ENCODE measurements around the gene GNAL.

GNAL gene

GRCh38 chr18:11665146-11665545, 23.9 kb upstream of the GNAL start:
- WGBS = 52% methylated on average over 4 of the region's 4 CpGs
- Histone ChIP-seq H4K91ac (ENCODE audit: low read length) (no peak overlapping the region), H3K36me3 (ENCODE audit: control insufficient read depth in 1 of 2, insufficient read depth in 2 of 2, low read depth in 1 of 2, low read length in 2 of 2) (no peaks in the 10 kb centered on the region), H2AFZ (ENCODE audit: low read depth, low read length) (no peak overlapping the region), H2BK15ac (ENCODE audit: low read depth, poor library complexity, severe bottlenecking) (no peak overlapping the region), H2BK120ac (ENCODE audit: low read depth, low read length) (no peak overlapping the region), H3K27ac (ENCODE audit: low read length, poor library complexity, severe bottlenecking) (no peak overlapping the region), H3K9me3 (ENCODE audit: control insufficient read depth, low read length) (no peaks in the 10 kb centered on the region), H3K79me1 (replicated peaks; ENCODE audit: low read length, poor library complexity, severe bottlenecking) (no peaks in the 10 kb centered on the region), H3K4me1 (ENCODE audit: control insufficient read depth, insufficient read depth, low read depth, low read length) (no peaks in the 10 kb centered on the region), H3K27me3 (ENCODE audit: control insufficient read depth in 1 of 2, insufficient read depth in 1 of 2, low read length in 2 of 2) (peaks cover 56 to 77% of the 10 kb centered on the region in 2 experiments), H3K23ac (ENCODE audit: low read length in 2 of 2) (no peak overlapping the region), H2BK5ac (ENCODE audit: low read depth, low read length, poor library complexity, severe bottlenecking) (no peak overlapping the region), H4K8ac (ENCODE audit: low read length) (no peak overlapping the region), H2BK12ac (ENCODE audit: low read length in 2 of 2) (no peak overlapping the region), H2AK5ac (ENCODE audit: low read length, severe bottlenecking) (no peak overlapping the region), H3K4ac (ENCODE audit: low read depth in 1 of 2, low read length in 2 of 2) (no peak overlapping the region), H3K4me2 (ENCODE audit: low read length, poor library complexity, severe bottlenecking) (no peak overlapping the region), H3K18ac (ENCODE audit: low read depth in 1 of 2, low read length in 2 of 2) (no peak overlapping the region), H3K9ac (ENCODE audit: low read length) (no peak overlapping the region), H3K4me3 (ENCODE audit: insufficient read depth in 1 of 2, low read depth in 1 of 2, low read length in 2 of 2) (no peak overlapping the region), H3K14ac (ENCODE audit: low read length in 2 of 2) (no peak overlapping the region)
- no peak for DNase-seq

- no peak overlapping the region for H2BK5ac ChIP-seq (ENCODE audit: low read depth, low read length, poor library complexity, severe bottlenecking)
- no peak overlapping the region for H4K91ac ChIP-seq (ENCODE audit: low read length)
- no peaks in the 10 kb centered on the region for H3K79me1 ChIP-seq (replicated peaks; ENCODE audit: low read length, poor library complexity, severe bottlenecking)
- no peak overlapping the region for H2BK12ac ChIP-seq (ENCODE audit: low read length in 2 of 2)
- H3K9me3 ChIP-seq (ENCODE audit: control insufficient read depth, low read length) = no peaks in the 10 kb centered on the region
- H2AFZ ChIP-seq (ENCODE audit: low read depth, low read length) = no peak overlapping the region
- H3K36me3 ChIP-seq (ENCODE audit: control insufficient read depth in 1 of 2, insufficient read depth in 2 of 2, low read depth in 1 of 2, low read length in 2 of 2) = no peaks in the 10 kb centered on the region
- 85% methylated on average over 4 of the region's 4 CpGs for WGBS
- no peak overlapping the region for H3K14ac ChIP-seq (ENCODE audit: low read length in 2 of 2)
- H3K27me3 ChIP-seq (ENCODE audit: control insufficient read depth in 1 of 2, insufficient read depth in 1 of 2, low read length in 2 of 2) = peaks cover 59 to 81% of the 10 kb centered on the region in 2 experiments
- H3K4me1 ChIP-seq (ENCODE audit: control insufficient read depth, insufficient read depth, low read depth, low read length) = no peaks in the 10 kb centered on the region
- no peak overlapping the region for H2BK120ac ChIP-seq (ENCODE audit: low read depth, low read length)
- no peak overlapping the region for H3K4me2 ChIP-seq (ENCODE audit: low read length, poor library complexity, severe bottlenecking)
- no peak overlapping the region for H2AK5ac ChIP-seq (ENCODE audit: low read length, severe bottlenecking)
- no peak overlapping the region for H3K18ac ChIP-seq (ENCODE audit: low read depth in 1 of 2, low read length in 2 of 2)
- no peak overlapping the region for H3K4ac ChIP-seq (ENCODE audit: low read depth in 1 of 2, low read length in 2 of 2)
- no peak overlapping the region for H3K27ac ChIP-seq (ENCODE audit: low read length, poor library complexity, severe bottlenecking)
- no peak overlapping the region for H3K4me3 ChIP-seq (ENCODE audit: insufficient read depth in 1 of 2, low read depth in 1 of 2, low read length in 2 of 2)
- H3K23ac ChIP-seq (ENCODE audit: low read length in 2 of 2) = no peak overlapping the region
- no peak overlapping the region for H4K8ac ChIP-seq (ENCODE audit: low read length)
- no peak overlapping the region for H2BK15ac ChIP-seq (ENCODE audit: low read depth, poor library complexity, severe bottlenecking)
- H3K9ac ChIP-seq (ENCODE audit: low read length) = no peak overlapping the region
- no peak for DNase-seq
These were observed 23.5 kb upstream of the GNAL start for GRCh38 chr18:11665587-11665986.

- H2BK5ac ChIP-seq (ENCODE audit: low read depth, low read length, poor library complexity, severe bottlenecking) = no peak overlapping the region
- no peak overlapping the region for H4K91ac ChIP-seq (ENCODE audit: low read length)
- H3K27me3 ChIP-seq (ENCODE audit: control insufficient read depth in 1 of 2, insufficient read depth in 1 of 2, low read length in 2 of 2) = peaks cover 56 to 81% of the 10 kb centered on the region in 2 experiments
- no peak overlapping the region for H2BK120ac ChIP-seq (ENCODE audit: low read depth, low read length)
- no peak overlapping the region for H3K27ac ChIP-seq (ENCODE audit: low read length, poor library complexity, severe bottlenecking)
- H3K9me3 ChIP-seq (ENCODE audit: control insufficient read depth, low read length) = no peaks in the 10 kb centered on the region
- H3K4me2 ChIP-seq (ENCODE audit: low read length, poor library complexity, severe bottlenecking) = no peak overlapping the region
- H2BK12ac ChIP-seq (ENCODE audit: low read length in 2 of 2) = no peak overlapping the region
- no peak overlapping the region for H3K18ac ChIP-seq (ENCODE audit: low read depth in 1 of 2, low read length in 2 of 2)
- H3K23ac ChIP-seq (ENCODE audit: low read length in 2 of 2) = no peak overlapping the region
- H3K36me3 ChIP-seq (ENCODE audit: control insufficient read depth in 1 of 2, insufficient read depth in 2 of 2, low read depth in 1 of 2, low read length in 2 of 2) = no peaks in the 10 kb centered on the region
- no peaks in the 10 kb centered on the region for H3K4me1 ChIP-seq (ENCODE audit: control insufficient read depth, insufficient read depth, low read depth, low read length)
- H3K14ac ChIP-seq (ENCODE audit: low read length in 2 of 2) = no peak overlapping the region
- H2AFZ ChIP-seq (ENCODE audit: low read depth, low read length) = no peak overlapping the region
- 73% methylated on average over 4 of the region's 4 CpGs for WGBS
- no peak overlapping the region for H3K4me3 ChIP-seq (ENCODE audit: insufficient read depth in 1 of 2, low read depth in 1 of 2, low read length in 2 of 2)
- no peak overlapping the region for H2BK15ac ChIP-seq (ENCODE audit: low read depth, poor library complexity, severe bottlenecking)
- DNase-seq = no peak
- H3K79me1 ChIP-seq (replicated peaks; ENCODE audit: low read length, poor library complexity, severe bottlenecking) = no peaks in the 10 kb centered on the region
- no peak overlapping the region for H2AK5ac ChIP-seq (ENCODE audit: low read length, severe bottlenecking)
- H3K9ac ChIP-seq (ENCODE audit: low read length) = no peak overlapping the region
- H3K4ac ChIP-seq (ENCODE audit: low read depth in 1 of 2, low read length in 2 of 2) = no peak overlapping the region
- H4K8ac ChIP-seq (ENCODE audit: low read length) = no peak overlapping the region
These were observed 22.9 kb upstream of the GNAL start for GRCh38 chr18:11666176-11666575.

- no peak overlapping the region for H2BK120ac ChIP-seq (ENCODE audit: low read depth, low read length)
- no peak overlapping the region for H2BK5ac ChIP-seq (ENCODE audit: low read depth, low read length, poor library complexity, severe bottlenecking)
- no peak overlapping the region for H4K8ac ChIP-seq (ENCODE audit: low read length)
- no peak overlapping the region for H3K18ac ChIP-seq (ENCODE audit: low read depth in 1 of 2, low read length in 2 of 2)
- H3K9ac ChIP-seq (ENCODE audit: low read length) = no peak overlapping the region
- no peak overlapping the region for H3K4me2 ChIP-seq (ENCODE audit: low read length, poor library complexity, severe bottlenecking)
- H3K4me3 ChIP-seq (ENCODE audit: insufficient read depth in 1 of 2, low read depth in 1 of 2, low read length in 2 of 2) = no peak overlapping the region
- H2AK5ac ChIP-seq (ENCODE audit: low read length, severe bottlenecking) = no peak overlapping the region
- no peak overlapping the region for H2BK15ac ChIP-seq (ENCODE audit: low read depth, poor library complexity, severe bottlenecking)
- no peak overlapping the region for H3K4ac ChIP-seq (ENCODE audit: low read depth in 1 of 2, low read length in 2 of 2)
- H3K14ac ChIP-seq (ENCODE audit: low read length in 2 of 2) = no peak overlapping the region
- no peak overlapping the region for H2AFZ ChIP-seq (ENCODE audit: low read depth, low read length)
- H3K27ac ChIP-seq (ENCODE audit: low read length, poor library complexity, severe bottlenecking) = no peak overlapping the region
- no peaks in the 10 kb centered on the region for H3K4me1 ChIP-seq (ENCODE audit: control insufficient read depth, insufficient read depth, low read depth, low read length)
- H3K79me1 ChIP-seq (replicated peaks; ENCODE audit: low read length, poor library complexity, severe bottlenecking) = no peaks in the 10 kb centered on the region
- no peaks in the 10 kb centered on the region for H3K36me3 ChIP-seq (ENCODE audit: control insufficient read depth in 1 of 2, insufficient read depth in 2 of 2, low read depth in 1 of 2, low read length in 2 of 2)
- peaks cover 54 to 81% of the 10 kb centered on the region in 2 experiments for H3K27me3 ChIP-seq (ENCODE audit: control insufficient read depth in 1 of 2, insufficient read depth in 1 of 2, low read length in 2 of 2)
- DNase-seq = no peak
- H2BK12ac ChIP-seq (ENCODE audit: low read length in 2 of 2) = no peak overlapping the region
- H3K23ac ChIP-seq (ENCODE audit: low read length in 2 of 2) = no peak overlapping the region
- 82% methylated on average over 3 of the region's 4 CpGs for WGBS
- H4K91ac ChIP-seq (ENCODE audit: low read length) = no peak overlapping the region
- no peaks in the 10 kb centered on the region for H3K9me3 ChIP-seq (ENCODE audit: control insufficient read depth, low read length)
These were observed 22.2 kb upstream of the GNAL start for GRCh38 chr18:11666831-11667230.

Measured in mesenchymal stem cell (in vitro differentiated cells and primary cell).